ENCODE results near the gene PCLO.
"Not testable (repeated sequence)": the region's sequence is repeated elsewhere in the genome, so short reads cannot be mapped to it uniquely, and the experiment has no call there.

Gene PCLO

DNA sequence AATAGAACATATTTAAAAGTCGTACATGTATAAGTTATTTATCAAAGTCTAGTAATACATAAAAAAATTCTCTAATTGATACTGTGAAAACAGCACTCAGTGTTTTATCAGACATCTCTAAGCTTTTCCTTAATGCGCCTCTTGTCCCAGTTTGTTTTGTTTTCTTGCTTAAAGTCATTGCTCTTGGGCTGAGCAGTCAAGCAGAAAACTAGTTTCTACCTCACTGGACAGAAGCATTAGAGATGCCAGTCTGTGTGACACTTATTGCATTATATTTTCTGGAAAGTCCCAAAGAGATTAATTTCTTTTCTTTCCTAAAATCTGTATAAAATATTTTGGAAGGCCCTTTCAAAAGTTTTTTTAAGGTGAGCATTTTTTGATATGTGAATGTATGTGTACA lies 236.2 kb downstream of the PCLO start:
- DNase-seq (ENCODE audit: low read depth): no peak
- H3K4me3 ChIP-seq (ENCODE audit: low read length): no peak overlapping the region
- TF ChIP-seq, protein P1, sequence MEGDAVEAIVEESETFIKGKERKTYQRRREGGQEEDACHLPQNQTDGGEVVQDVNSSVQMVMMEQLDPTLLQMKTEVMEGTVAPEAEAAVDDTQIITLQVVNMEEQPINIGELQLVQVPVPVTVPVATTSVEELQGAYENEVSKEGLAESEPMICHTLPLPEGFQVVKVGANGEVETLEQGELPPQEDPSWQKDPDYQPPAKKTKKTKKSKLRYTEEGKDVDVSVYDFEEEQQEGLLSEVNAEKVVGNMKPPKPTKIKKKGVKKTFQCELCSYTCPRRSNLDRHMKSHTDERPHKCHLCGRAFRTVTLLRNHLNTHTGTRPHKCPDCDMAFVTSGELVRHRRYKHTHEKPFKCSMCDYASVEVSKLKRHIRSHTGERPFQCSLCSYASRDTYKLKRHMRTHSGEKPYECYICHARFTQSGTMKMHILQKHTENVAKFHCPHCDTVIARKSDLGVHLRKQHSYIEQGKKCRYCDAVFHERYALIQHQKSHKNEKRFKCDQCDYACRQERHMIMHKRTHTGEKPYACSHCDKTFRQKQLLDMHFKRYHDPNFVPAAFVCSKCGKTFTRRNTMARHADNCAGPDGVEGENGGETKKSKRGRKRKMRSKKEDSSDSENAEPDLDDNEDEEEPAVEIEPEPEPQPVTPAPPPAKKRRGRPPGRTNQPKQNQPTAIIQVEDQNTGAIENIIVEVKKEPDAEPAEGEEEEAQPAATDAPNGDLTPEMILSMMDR (IDR thresholded peaks at IDR 0.05; ENCODE audit: insufficient read depth, low read depth, low read length, missing control alignments): no peak

DNA sequence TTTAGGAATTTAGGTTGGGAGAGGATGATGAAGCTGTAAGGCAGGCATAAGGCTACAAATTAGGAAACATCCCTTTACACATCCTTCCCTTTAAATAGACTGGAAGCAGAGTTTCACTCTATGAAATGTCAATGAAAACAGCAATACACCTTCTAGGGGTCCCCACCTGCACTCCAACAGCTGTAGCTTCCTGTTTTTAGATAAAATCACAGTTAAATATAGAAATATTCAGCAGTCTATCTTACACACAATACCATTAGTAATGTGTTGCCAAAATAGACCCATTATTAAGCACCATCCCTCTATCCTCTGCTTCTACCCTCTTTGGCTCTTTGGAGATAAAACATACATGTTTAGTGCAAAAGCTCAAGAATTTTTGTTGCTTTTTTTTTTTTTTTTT lies 237.4 kb downstream of the PCLO start:
- TF ChIP-seq, protein P1 (IDR thresholded peaks at IDR 0.05; ENCODE audit: insufficient read depth, low read depth, low read length, missing control alignments): no peak
- no peak for DNase-seq (ENCODE audit: low read depth)
- H3K4me3 ChIP-seq (ENCODE audit: low read length): no peak overlapping the region

DNA sequence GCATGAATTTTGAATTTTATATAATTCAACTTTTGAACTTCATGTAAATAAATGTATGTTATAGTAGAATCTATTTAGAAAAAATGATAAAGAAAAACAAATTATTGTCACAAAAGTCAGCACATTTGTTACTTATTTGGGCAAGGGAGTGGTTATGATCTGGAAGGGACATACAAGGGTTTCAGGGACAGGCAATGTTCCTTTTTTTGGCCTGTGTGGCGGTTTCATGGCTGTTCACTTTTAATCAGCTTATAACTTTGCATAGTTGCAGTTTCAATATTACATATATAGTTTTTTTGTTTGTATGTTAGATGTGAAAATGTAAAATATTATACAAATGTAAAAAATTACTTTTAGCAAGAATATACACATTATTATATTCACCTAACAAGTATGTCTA lies 256.2 kb downstream of the PCLO start:
- TF ChIP-seq, protein P1 (IDR thresholded peaks at IDR 0.05; ENCODE audit: insufficient read depth, low read depth, low read length, missing control alignments): no peak
- DNase-seq (ENCODE audit: low read depth): no peak
- no peak overlapping the region for H3K4me3 ChIP-seq (ENCODE audit: low read length)

DNA sequence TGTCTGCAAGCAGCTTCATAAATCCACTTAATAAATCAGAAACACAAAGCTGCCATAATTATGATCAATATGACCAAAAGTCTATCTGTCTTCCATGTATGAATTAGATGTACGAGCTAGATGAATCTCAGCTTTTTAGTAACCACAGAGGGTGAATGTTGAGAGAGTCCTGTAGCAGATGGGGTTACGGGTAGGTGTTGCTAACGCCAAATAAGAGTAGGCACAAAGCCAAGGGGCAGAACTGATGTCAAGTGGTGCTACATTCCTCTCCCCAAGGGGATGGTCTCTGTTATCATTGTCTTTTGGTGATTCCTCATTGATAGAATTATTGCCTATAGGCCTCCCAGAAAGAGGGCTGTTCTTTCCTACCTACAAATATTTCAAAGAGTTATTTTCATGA lies 257.8 kb downstream of the PCLO start:
- no peak for DNase-seq (ENCODE audit: low read depth)
- TF ChIP-seq, protein P1 (IDR thresholded peaks at IDR 0.05; ENCODE audit: insufficient read depth, low read depth, low read length, missing control alignments): no peak
- H3K4me3 ChIP-seq (ENCODE audit: low read length): no peak overlapping the region

DNA sequence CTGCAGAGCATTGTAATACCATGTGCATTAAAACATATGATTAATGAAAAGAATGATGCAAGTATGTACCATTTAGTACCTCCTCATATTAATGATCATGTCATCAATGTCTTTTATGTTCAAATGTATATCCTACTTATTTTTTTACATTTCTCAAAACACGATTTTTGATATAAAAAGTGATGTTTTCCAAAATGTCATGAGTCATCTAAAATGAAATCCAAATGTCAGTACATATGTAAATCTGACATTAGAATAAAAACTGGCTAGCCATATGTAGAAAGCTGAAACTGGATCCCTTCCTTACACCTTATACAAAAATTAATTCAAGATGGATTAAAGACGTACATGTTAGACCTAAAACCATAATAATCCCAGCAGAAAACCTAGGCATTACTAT lies 261.6 kb downstream of the PCLO start:
- DNase-seq (ENCODE audit: low read depth); H3K4me3 ChIP-seq (ENCODE audit: low read length): not testable (repeated sequence)

DNA sequence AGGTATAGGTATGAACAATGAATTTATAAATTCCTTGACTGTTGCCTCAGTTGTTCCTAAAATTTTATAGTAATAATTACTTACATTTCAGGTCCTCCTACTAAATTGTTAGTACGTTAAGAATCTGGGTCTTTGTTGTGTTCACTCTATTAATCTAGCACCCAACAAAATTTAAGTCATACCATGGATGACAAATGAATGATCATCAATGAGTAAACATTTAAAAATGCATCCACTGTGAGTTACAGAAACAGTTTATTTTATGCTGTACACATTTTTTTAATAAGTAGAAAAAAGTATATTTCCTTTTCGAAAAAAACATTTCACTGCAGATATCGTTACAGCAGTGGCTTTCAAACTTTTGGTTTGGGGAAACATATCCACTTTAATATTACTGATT lies 265.2 kb downstream of the PCLO start:
- no peak overlapping the region for H3K4me3 ChIP-seq (ENCODE audit: low read length)
- TF ChIP-seq, protein P1 (IDR thresholded peaks at IDR 0.05; ENCODE audit: insufficient read depth, low read depth, low read length, missing control alignments): no peak
- peak; percentile 16 for DNase-seq (ENCODE audit: low read depth)

DNA sequence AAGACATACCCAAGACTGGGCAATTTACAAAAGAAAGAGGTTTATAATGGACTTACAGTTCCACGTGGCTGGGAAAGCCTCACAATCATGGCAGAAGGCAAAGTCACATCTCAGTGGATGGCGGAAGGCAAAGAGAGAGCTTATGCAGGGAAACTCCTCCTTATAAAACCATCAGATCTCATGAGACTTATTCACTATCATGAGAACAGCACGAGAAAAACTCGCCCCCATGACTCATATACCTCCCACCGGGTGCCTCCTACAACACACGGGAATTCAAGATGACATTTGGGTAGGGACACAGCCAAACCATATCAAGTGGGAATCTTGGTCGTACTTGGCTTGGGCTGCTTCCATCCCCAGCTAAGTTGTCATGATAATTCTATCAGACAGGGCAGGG lies 268.3 kb downstream of the PCLO start:
- not testable (repeated sequence) for H3K4me3 ChIP-seq (ENCODE audit: low read length); DNase-seq (ENCODE audit: low read depth)

DNA sequence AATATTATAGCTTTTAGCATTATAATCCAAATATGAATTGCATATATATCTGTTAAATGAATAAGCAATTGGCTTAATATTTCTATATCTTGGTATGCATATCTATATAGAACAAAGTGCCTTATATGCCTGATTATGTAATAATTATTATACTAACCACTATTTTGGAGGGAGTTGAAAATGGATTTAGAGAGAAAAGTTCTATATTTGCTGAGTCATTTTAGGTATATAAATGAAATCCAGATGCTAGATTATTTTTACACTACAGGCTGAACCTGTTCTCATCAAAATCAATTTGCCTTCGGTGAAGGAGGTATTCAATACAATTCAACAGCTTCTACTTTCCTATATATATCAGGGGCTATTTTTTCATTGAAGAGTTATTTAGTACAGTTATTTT lies 276.4 kb downstream of the PCLO start:
- no peak overlapping the region for H3K4me3 ChIP-seq (ENCODE audit: low read length)
- no peak for DNase-seq (ENCODE audit: low read depth)
- TF ChIP-seq, protein P1 (IDR thresholded peaks at IDR 0.05; ENCODE audit: insufficient read depth, low read depth, low read length, missing control alignments): no peak

Data from epithelial cell of esophagus (primary cell).